Ishikawa (cell line): ENCODE measurements around the gene GLYATL2.

ENCODE experiments used
- EGR1 ChIP-seq: IDR thresholded peaks from 2 replicates; pipeline ENCODE4 v1.6.1; 2012
- NFIC ChIP-seq: IDR thresholded peaks from 2 replicates; pipeline ENCODE4 v1.6.1; 2012
- TCF12 ChIP-seq: IDR thresholded peaks from 2 replicates; pipeline ENCODE4 v1.6.1; 2012; ENCODE audit warnings: low read depth
- YY1 ChIP-seq: IDR thresholded peaks from 2 replicates; pipeline ENCODE4 v1.6.1; 2012; ENCODE audit warnings: low read depth
- ZBTB7A ChIP-seq: IDR thresholded peaks from 2 replicates; pipeline ENCODE4 v1.6.1; 2012; ENCODE audit warnings: low read depth
- TF ChIP-seq, protein P1 (sequence below): IDR thresholded peaks from 2 replicates; pipeline ENCODE4 v1.6.1; 2012
- TF ChIP-seq, protein P2 (sequence below): IDR thresholded peaks from 2 replicates; pipeline ENCODE4 v1.6.1; 2012

DNA sequence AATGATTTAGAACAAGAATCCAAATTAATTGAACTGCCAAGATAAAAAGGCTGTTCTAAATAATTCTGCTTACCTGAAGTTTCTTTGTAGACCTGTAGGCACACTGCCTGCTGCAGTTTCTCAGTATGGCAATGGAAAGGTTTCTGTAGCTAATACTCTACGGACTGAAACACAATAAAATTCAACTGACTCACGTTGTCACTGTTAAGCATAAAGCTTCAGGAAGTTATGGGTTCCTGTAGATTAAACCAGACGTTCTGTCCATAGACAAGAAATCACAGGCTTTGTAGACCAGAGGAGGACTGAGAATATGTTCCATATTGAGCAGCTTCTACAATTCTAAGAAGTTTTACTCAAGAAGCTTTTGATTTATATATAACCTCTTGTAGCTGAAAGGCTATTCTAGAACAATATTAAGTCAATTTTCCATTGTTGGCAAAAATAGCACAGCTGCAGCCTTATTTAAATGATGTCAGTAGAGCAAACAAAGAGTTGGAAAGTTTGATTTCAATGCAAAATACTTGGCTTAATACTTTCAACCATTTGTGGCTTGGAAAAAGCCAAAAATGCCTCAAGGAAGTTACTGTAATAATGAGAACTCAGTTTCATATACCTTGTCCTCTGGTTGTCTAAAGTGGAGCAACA, at the start of gene GLYATL2:
- TF ChIP-seq, protein P1, sequence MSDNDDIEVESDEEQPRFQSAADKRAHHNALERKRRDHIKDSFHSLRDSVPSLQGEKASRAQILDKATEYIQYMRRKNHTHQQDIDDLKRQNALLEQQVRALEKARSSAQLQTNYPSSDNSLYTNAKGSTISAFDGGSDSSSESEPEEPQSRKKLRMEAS = no peak
- TF ChIP-seq NFIC (no peak), ZBTB7A (no peak), TCF12 (no peak), YY1 (no peak), EGR1 (no peak)
- TF ChIP-seq, protein P2, sequence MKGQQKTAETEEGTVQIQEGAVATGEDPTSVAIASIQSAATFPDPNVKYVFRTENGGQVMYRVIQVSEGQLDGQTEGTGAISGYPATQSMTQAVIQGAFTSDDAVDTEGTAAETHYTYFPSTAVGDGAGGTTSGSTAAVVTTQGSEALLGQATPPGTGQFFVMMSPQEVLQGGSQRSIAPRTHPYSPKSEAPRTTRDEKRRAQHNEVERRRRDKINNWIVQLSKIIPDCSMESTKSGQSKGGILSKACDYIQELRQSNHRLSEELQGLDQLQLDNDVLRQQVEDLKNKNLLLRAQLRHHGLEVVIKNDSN = no peak
